H9 (cell line): ENCODE measurements around the gene ARHGAP15. TPM values are rescaled to one million over a fixed set of nuclear protein-coding genes. Genes with fewer than 3 reads are reported as not detected.

Source experiments
- DNase-seq: peaks from one replicate; pipeline ENCODE4 v3.0.0-alpha.2; 2017
- H2AFZ ChIP-seq: one replicate; pipeline ENCODE4 v1.6.1; 2013; ENCODE audit warnings: mild to moderate bottlenecking, low read length, control low read depth, moderate library complexity
- H2AK5ac ChIP-seq: 2 replicates; pipeline ENCODE4 v1.6.1; 2013; ENCODE audit warnings: low read length, control low read depth, mixed read lengths; ENCODE audit not compliant: insufficient read length
- H2BK120ac ChIP-seq: one replicate; pipeline ENCODE4 v1.6.1; 2013; ENCODE audit warnings: low read depth, mild to moderate bottlenecking, low read length, control low read depth, inconsistent platforms; ENCODE audit not compliant: poor library complexity, severe bottlenecking
- H2BK12ac ChIP-seq: 2 replicates; pipeline ENCODE4 v1.6.1; 2013; ENCODE audit warnings: low read length, control low read depth, mixed read lengths, low read depth; ENCODE audit not compliant: insufficient read length
- H2BK15ac ChIP-seq: 2 replicates; pipeline ENCODE4 v1.6.1; 2013; ENCODE audit warnings: low read depth, low read length, control low read depth
- H2BK20ac ChIP-seq: one replicate; pipeline ENCODE4 v1.6.1; 2013; ENCODE audit warnings: low read depth, mild to moderate bottlenecking, low read length, control low read depth, inconsistent platforms; ENCODE audit not compliant: poor library complexity, severe bottlenecking
- H2BK5ac ChIP-seq: 2 replicates; pipeline ENCODE4 v1.6.1; 2013; ENCODE audit warnings: low read length, control low read depth, mixed read lengths; ENCODE audit not compliant: insufficient read length
- H3K14ac ChIP-seq: 2 replicates; pipeline ENCODE4 v1.6.1; 2013; ENCODE audit warnings: low read length, control low read depth; ENCODE audit not compliant: insufficient read depth
- H3K18ac ChIP-seq: 2 replicates; pipeline ENCODE4 v1.6.1; 2013; ENCODE audit warnings: low read depth, mild to moderate bottlenecking, mixed read lengths, low read length, control low read depth; ENCODE audit not compliant: insufficient read length
- H3K23ac ChIP-seq: 2 replicates; pipeline ENCODE4 v1.6.1; 2013; ENCODE audit warnings: low read length, control low read depth, mixed read lengths, low read depth; ENCODE audit not compliant: insufficient read length
- H3K23me2 ChIP-seq: 2 replicates; pipeline ENCODE4 v1.6.1; 2013; ENCODE audit warnings: low read depth, mild to moderate bottlenecking, mixed read lengths, low read length, control low read depth; ENCODE audit not compliant: insufficient read length, poor library complexity, severe bottlenecking
- H3K27ac ChIP-seq: 2 replicates; pipeline ENCODE4 v1.5.1; 2013; ENCODE audit warnings: low read length, control low read depth, mixed read lengths, low read depth; ENCODE audit not compliant: insufficient read length
- H3K27me3 ChIP-seq: 2 replicates; pipeline ENCODE4 v1.6.1; 2013; ENCODE audit warnings: low read length, control low read depth, inconsistent platforms; ENCODE audit not compliant: insufficient read depth
- H3K4ac ChIP-seq: 2 replicates; pipeline ENCODE4 v1.6.1; 2013; ENCODE audit warnings: low read depth, mild to moderate bottlenecking, control low read depth, inconsistent platforms, low read length, moderate library complexity
- H3K4me1 ChIP-seq: 2 replicates; pipeline ENCODE4 v1.6.1; 2013; ENCODE audit warnings: low read length, control low read depth, inconsistent platforms; ENCODE audit not compliant: insufficient read depth
- H3K4me2 ChIP-seq: 2 replicates; pipeline ENCODE4 v1.6.1; 2013; ENCODE audit warnings: low read length, control low read depth, mixed read lengths; ENCODE audit not compliant: insufficient read length, insufficient read depth
- H3K56ac ChIP-seq: 2 replicates; pipeline ENCODE4 v1.6.1; 2013; ENCODE audit warnings: low read depth, mild to moderate bottlenecking, mixed read lengths, low read length, control low read depth; ENCODE audit not compliant: insufficient read length
- H3K79me1 ChIP-seq: 2 replicates; pipeline ENCODE4 v1.6.1; 2013; ENCODE audit warnings: low read depth, mild to moderate bottlenecking, moderate library complexity, low read length, control low read depth, inconsistent platforms; ENCODE audit not compliant: insufficient read depth, poor library complexity, severe bottlenecking
- H3K79me2 ChIP-seq: 2 replicates; pipeline ENCODE4 v1.6.1; 2013; ENCODE audit warnings: low read length, control low read depth, inconsistent platforms; ENCODE audit not compliant: insufficient read depth
- H3K9ac ChIP-seq: 2 replicates; pipeline ENCODE4 v1.6.1; 2013; ENCODE audit warnings: low read length, control low read depth, mixed read lengths; ENCODE audit not compliant: insufficient read length; ENCODE audit errors: extremely low read depth
- H3K9me3 ChIP-seq: one replicate; pipeline ENCODE4 v1.6.1; 2013; ENCODE audit warnings: low read depth, low read length, inconsistent platforms; ENCODE audit not compliant: control insufficient read depth
- H3T11ph ChIP-seq: one replicate; pipeline ENCODE4 v1.6.1; 2013; ENCODE audit warnings: mild to moderate bottlenecking, low read length, control low read depth, inconsistent platforms
- H4K20me1 ChIP-seq: one replicate; pipeline ENCODE4 v1.6.1; 2013; ENCODE audit not compliant: control insufficient read depth, insufficient read length, insufficient read depth
- H4K5ac ChIP-seq: 2 replicates; pipeline ENCODE4 v1.6.1; 2013; ENCODE audit warnings: low read depth, mild to moderate bottlenecking, mixed read lengths, low read length, control low read depth; ENCODE audit not compliant: insufficient read length
- H4K8ac ChIP-seq: replicated peaks from 2 replicates; pipeline ENCODE4 v1.6.1; 2013; ENCODE audit warnings: low read length, control low read depth, mixed read lengths, low read depth; ENCODE audit not compliant: insufficient read length
- H4K91ac ChIP-seq: 2 replicates; pipeline ENCODE4 v1.6.1; 2013; ENCODE audit warnings: low read depth, mild to moderate bottlenecking, moderate library complexity, mixed read lengths, low read length, control low read depth; ENCODE audit not compliant: insufficient read length
- H3K27ac Mint-ChIP-seq, 3 experiments: 2 replicates in 2 of 3; 3 replicates in 1 of 3; pipeline ENCODE4 v1.8.0; 2020 to 2021; ENCODE audit warnings: mixed read lengths in 3 of 3, mild to moderate bottlenecking in 1 of 3, moderate library complexity in 1 of 3
- H3K27me3 Mint-ChIP-seq: 2 replicates; pipeline ENCODE4 v1.8.0; 2021; ENCODE audit warnings: low read depth, mild to moderate bottlenecking, moderate library complexity, mixed read lengths
- H3K36me3 Mint-ChIP-seq, 3 experiments: 2 replicates in 2 of 3; 3 replicates in 1 of 3; pipeline ENCODE4 v1.8.0; 2020 to 2021; ENCODE audit warnings: low read depth in 3 of 3, mixed read lengths in 3 of 3; ENCODE audit not compliant: insufficient read depth in 1 of 3
- H3K4me1 Mint-ChIP-seq, 2 experiments: 2 replicates each; pipeline ENCODE4 v1.8.0; 2020; ENCODE audit warnings: mixed read lengths in 2 of 2
- H3K4me3 Mint-ChIP-seq, 2 experiments: 2 replicates in 1 of 2; 3 replicates in 1 of 2; pipeline ENCODE4 v1.8.0; 2020 to 2021; ENCODE audit warnings: mild to moderate bottlenecking in 2 of 2, mixed read lengths in 2 of 2, moderate library complexity in 1 of 2
- H3K9me3 Mint-ChIP-seq, 2 experiments: 2 replicates in 1 of 2; 3 replicates in 1 of 2; pipeline ENCODE4 v1.8.0; 2020; ENCODE audit warnings: mild to moderate bottlenecking in 2 of 2, mixed read lengths in 2 of 2, moderate library complexity in 1 of 2
- WGBS: extraction: QIAGEN DNeasy Blood & Tissue Kit; methylation state at CpG from one replicate; pipeline ENCODE4 v1.1.7; 2013; ENCODE audit warnings: missing lambda C conversion rate, low lambda C conversion rate, mixed read lengths; ENCODE audit not compliant: insufficient read length; ENCODE audit errors: extremely low coverage; 5-methylcytosine and 5-hydroxymethylcytosine counted together
- total RNA-seq: library from RNA; stranded (reverse); gene quantifications from 2 replicates; pipeline ENCODE4 v1.2.1, GENCODE V29; 2021
- TF ChIP-seq, protein P1 (sequence below): fragments of 200-600 bp; sonication (generic); conservative IDR thresholded peaks from 3 replicates; pipeline ENCODE4 v1.8.0; 2021; ENCODE audit warnings: antibody characterized with exemption, mild to moderate bottlenecking

ARHGAP15 gene
- total RNA-seq, 1 experiment from 2014 or later: not detected

DNA sequence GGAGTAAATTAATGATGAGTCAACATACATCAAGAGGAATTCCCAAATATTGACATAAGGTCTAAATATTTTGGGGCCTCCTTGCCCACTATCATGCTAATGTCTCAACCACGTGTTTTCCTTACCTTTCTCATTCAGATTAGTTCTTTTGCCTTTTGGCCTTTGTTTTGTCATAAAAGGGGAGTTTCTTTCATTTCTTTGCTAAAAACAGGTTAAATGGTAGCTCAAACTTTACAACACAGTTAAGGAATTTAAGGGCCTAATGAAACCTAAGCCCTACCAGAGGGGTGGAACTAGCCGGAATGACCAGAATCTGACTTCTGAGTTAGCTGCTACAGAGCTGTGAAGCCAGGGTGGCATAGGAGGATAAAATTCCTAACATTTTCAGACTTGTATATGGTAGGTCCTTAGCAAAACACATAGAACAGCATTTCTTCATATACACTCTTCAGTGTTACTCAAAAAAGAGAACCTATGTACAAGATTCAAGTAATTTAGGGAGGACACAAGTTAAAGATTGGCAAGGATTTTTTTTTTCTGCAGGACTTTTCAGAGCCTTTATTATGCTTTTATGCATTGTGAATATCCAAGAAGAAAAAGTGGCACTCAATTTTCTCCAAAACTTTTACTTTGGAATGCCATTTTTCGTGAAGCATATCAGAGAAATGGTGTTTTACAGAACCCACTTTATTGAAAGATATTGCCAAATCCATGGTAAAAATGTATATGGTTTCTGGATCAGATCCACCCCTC lies 633.1 kb downstream of the ARHGAP15 start:
- H2BK12ac ChIP-seq: no peak overlapping the region
- H3K79me2 ChIP-seq: no peaks in the 10 kb centered on the region
- H3K36me3 Mint-ChIP-seq: peaks cover 0 to 3% (median 2%) of the 10 kb centered on the region in 3 experiments; a peak in 4 of 7 replicates
- no peak overlapping the region for H2BK120ac ChIP-seq
- no peak overlapping the region for H4K91ac ChIP-seq
- no peak overlapping the region for H3K9ac ChIP-seq
- H3K14ac ChIP-seq: no peak overlapping the region
- no peaks in the 10 kb centered on the region for H4K20me1 ChIP-seq
- no peaks in the 10 kb centered on the region for H3K27me3 Mint-ChIP-seq
- H3K4me1 Mint-ChIP-seq: peaks cover 54 to 71% of the 10 kb centered on the region in 2 experiments
- no peak overlapping the region for H3K56ac ChIP-seq
- peak overlapping the region; percentile 71 to 98 (median 88); a peak in 6 of 7 replicates for H3K27ac Mint-ChIP-seq
- no peak overlapping the region for H3K23ac ChIP-seq
- H3K4me2 ChIP-seq: peak overlapping the region; percentile 21
- no peak overlapping the region for H4K8ac ChIP-seq
- peaks cover 5% of the 10 kb centered on the region; the same call in 1 of the 2 replicates for H3K4me1 ChIP-seq
- no peak overlapping the region; a peak in 2 of 5 replicates for H3K4me3 Mint-ChIP-seq
- H2BK15ac ChIP-seq: no peak overlapping the region
- DNase-seq: peak; percentile 51
- no peak overlapping the region for H3T11ph ChIP-seq
- H2BK5ac ChIP-seq: no peak overlapping the region
- H2BK20ac ChIP-seq: no peak overlapping the region
- no peak overlapping the region for H3K4ac ChIP-seq
- H3K18ac ChIP-seq: no peak overlapping the region
- no peaks in the 10 kb centered on the region for H3K27me3 ChIP-seq
- peak overlapping the region; percentile 86 for H3K27ac ChIP-seq
- no peaks in the 10 kb centered on the region for H3K9me3 ChIP-seq
- no peak overlapping the region for H2AFZ ChIP-seq
- peak overlapping the region; percentile 21 for H2AK5ac ChIP-seq
- H3K23me2 ChIP-seq: no peaks in the 10 kb centered on the region
- WGBS: no CpG with 5 or more reads among the region's 3 CpGs
- no peaks in the 10 kb centered on the region for H3K79me1 ChIP-seq
- no peaks in the 10 kb centered on the region for H3K9me3 Mint-ChIP-seq
- TF ChIP-seq, protein P1, sequence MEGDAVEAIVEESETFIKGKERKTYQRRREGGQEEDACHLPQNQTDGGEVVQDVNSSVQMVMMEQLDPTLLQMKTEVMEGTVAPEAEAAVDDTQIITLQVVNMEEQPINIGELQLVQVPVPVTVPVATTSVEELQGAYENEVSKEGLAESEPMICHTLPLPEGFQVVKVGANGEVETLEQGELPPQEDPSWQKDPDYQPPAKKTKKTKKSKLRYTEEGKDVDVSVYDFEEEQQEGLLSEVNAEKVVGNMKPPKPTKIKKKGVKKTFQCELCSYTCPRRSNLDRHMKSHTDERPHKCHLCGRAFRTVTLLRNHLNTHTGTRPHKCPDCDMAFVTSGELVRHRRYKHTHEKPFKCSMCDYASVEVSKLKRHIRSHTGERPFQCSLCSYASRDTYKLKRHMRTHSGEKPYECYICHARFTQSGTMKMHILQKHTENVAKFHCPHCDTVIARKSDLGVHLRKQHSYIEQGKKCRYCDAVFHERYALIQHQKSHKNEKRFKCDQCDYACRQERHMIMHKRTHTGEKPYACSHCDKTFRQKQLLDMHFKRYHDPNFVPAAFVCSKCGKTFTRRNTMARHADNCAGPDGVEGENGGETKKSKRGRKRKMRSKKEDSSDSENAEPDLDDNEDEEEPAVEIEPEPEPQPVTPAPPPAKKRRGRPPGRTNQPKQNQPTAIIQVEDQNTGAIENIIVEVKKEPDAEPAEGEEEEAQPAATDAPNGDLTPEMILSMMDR: no peak
- H4K5ac ChIP-seq: no peak overlapping the region
